HepG2 (cell line): ENCODE results near the gene PHTF2. TPM values are rescaled to one million over a fixed set of nuclear protein-coding genes. Genes with fewer than 3 reads are reported as not detected.
"Not testable (repeated sequence)": the region's sequence is repeated elsewhere in the genome, so short reads cannot be mapped to it uniquely, and the experiment has no call there.

Experiments
- ATAC-seq: fragments of 200-7000 bp; cut with Tn5 transposase; 3 replicates; pipeline ENCODE4 v1.9.1; 2020; ENCODE audit warnings: mild to moderate bottlenecking, moderate library complexity
- BruUV-seq: library from RNA; stranded (reverse); fragments of 400-500 nt; replicated peaks from 2 replicates; lab custom pipeline; 2021; lab: Mats Ljungman, UMichigan
- CTCF ChIA-PET: fragments of 300-600 bp; formaldehyde crosslinking; extraction: SDS; loops from one replicate; lab custom pipeline; 2021; ENCODE audit warnings: low total read pairs, inconsistent platforms, low intra/inter-chr PET ratio; lab: Yijun Ruan, JAX
- POLR2A ChIA-PET: fragments of 350-600 bp; sonication (Branson Sonifier 250); formaldehyde crosslinking; loops from one replicate; lab custom pipeline; 2020; ENCODE audit warnings: antibody characterized with exemption, inconsistent platforms; lab: Yijun Ruan, JAX
- DNase-seq: peaks from one replicate; pipeline ENCODE4 v3.0.0-alpha.2; 2015; ENCODE audit warnings: low spot score
- FAIRE-seq: peaks from 3 replicates; lab custom pipeline; 2011; peaks lifted over from hg19 to GRCh38; lab: Jason Lieb, UNC
- H2AFZ ChIP-seq: one replicate; pipeline ENCODE4 v1.6.1; 2011; ENCODE audit warnings: low read length, inconsistent platforms
- H3K27ac ChIP-seq: fragments of 300-600 bp; 3 replicates; pipeline ENCODE4 v1.8.0; 2011; ENCODE audit warnings: mixed run types, mild to moderate bottlenecking, mixed read lengths, low read length, inconsistent platforms; ENCODE audit not compliant: insufficient read depth; ENCODE audit errors: extremely low read length
- H3K27me3 ChIP-seq, 2 experiments: fragments of 200-600 bp in 1 of 2; 2 replicates in 1 of 2; 3 replicates in 1 of 2; pipeline versions ENCODE4 v1.6.0 to v1.8.0; 2011; ENCODE audit warnings: low read length in 2 of 2, mild to moderate bottlenecking in 2 of 2, moderate library complexity in 2 of 2, inconsistent platforms in 1 of 2; ENCODE audit not compliant: insufficient read depth in 2 of 2, control insufficient read depth in 1 of 2
- H3K36me3 ChIP-seq, 2 experiments: fragments of 200-600 bp in 1 of 2; replicated peaks in 1 of 2; 2 replicates in 1 of 2; 3 replicates in 1 of 2; pipeline versions ENCODE4 v1.5.1 to v1.8.0; 2011; ENCODE audit warnings: low read length in 2 of 2, inconsistent platforms in 1 of 2; ENCODE audit not compliant: insufficient read depth in 2 of 2, control insufficient read depth in 1 of 2
- H3K4me1 ChIP-seq: 2 replicates; pipeline ENCODE4 v1.5.1; 2012; ENCODE audit warnings: low read length, inconsistent platforms; ENCODE audit not compliant: insufficient read depth
- H3K4me2 ChIP-seq: 2 replicates; pipeline ENCODE4 v1.6.0; 2011; ENCODE audit warnings: low read depth, low read length, inconsistent platforms
- H3K4me3 ChIP-seq, 3 experiments: fragments of 200-600 bp in 1 of 3; sonication (generic), shearing (Covaris generic) in 1 of 3; replicated peaks in 1 of 3; 2 replicates each; pipeline ENCODE4 v1.5.1; 2011 to 2016; ENCODE audit warnings: low read length in 3 of 3, inconsistent platforms in 2 of 3, low read depth in 2 of 3, mild to moderate bottlenecking in 2 of 3, control low read depth in 1 of 3, mixed read lengths in 1 of 3; ENCODE audit not compliant: insufficient read depth in 1 of 3
- H3K79me2 ChIP-seq: one replicate; pipeline ENCODE4 v1.6.1; 2011; ENCODE audit warnings: low read length, inconsistent platforms; ENCODE audit not compliant: insufficient read depth
- H3K9ac ChIP-seq: 2 replicates; pipeline ENCODE4 v1.6.0; 2011; ENCODE audit warnings: mild to moderate bottlenecking, low read depth, low read length, inconsistent platforms; ENCODE audit not compliant: insufficient read depth
- H3K9me3 ChIP-seq: 2 replicates; pipeline ENCODE4 v1.5.1; 2012; ENCODE audit warnings: mild to moderate bottlenecking, low read length
- H4K20me1 ChIP-seq: 2 replicates; pipeline ENCODE4 v1.6.0; 2011; ENCODE audit warnings: inconsistent platforms, mild to moderate bottlenecking, low read length, moderate library complexity; ENCODE audit not compliant: insufficient read depth
- CBX1 ChIP-seq: IDR thresholded peaks from one replicate; pipeline ENCODE4 v1.6.1; 2016; ENCODE audit warnings: antibody characterized with exemption, low read depth
- ERF ChIP-seq: IDR thresholded peaks from 2 replicates; pipeline ENCODE4 v1.6.1; 2018; ENCODE audit warnings: missing biosample characterization, missing genetic modification reagents
- RFXAP ChIP-seq: sonication (generic); formaldehyde crosslinking; IDR thresholded peaks from 2 replicates; pipeline ENCODE4 v1.4.0; 2020; ENCODE audit warnings: missing genetic modification reagents, borderline replicate concordance
- THAP9 ChIP-seq: sonication (generic); formaldehyde crosslinking; IDR thresholded peaks from 2 replicates; pipeline ENCODE4; 2020; ENCODE audit warnings: missing genetic modification reagents, mild to moderate bottlenecking, borderline replicate concordance
- ZNF562 ChIP-seq: sonication (generic); formaldehyde crosslinking; IDR thresholded peaks from 2 replicates; pipeline ENCODE4 v1.8.0; 2022; ENCODE audit warnings: missing genetic modification reagents, borderline replicate concordance
- ZNF703 ChIP-seq: sonication (generic); formaldehyde crosslinking; IDR thresholded peaks from 2 replicates; pipeline ENCODE4 v1.5.1; 2020; ENCODE audit warnings: missing genetic modification reagents, mild to moderate bottlenecking, moderate library complexity, borderline replicate concordance
- ZNF724P ChIP-seq: sonication (generic); formaldehyde crosslinking; IDR thresholded peaks from 2 replicates; pipeline ENCODE4 v1.8.0; 2022; ENCODE audit warnings: missing genetic modification reagents, borderline replicate concordance
- ZNF737 ChIP-seq: sonication (generic); formaldehyde crosslinking; IDR thresholded peaks from 2 replicates; pipeline ENCODE4 v1.5.0; 2020; ENCODE audit warnings: missing genetic modification reagents, mild to moderate bottlenecking, borderline replicate concordance
- ZNF746 ChIP-seq: sonication (generic); formaldehyde crosslinking; IDR thresholded peaks from 2 replicates; pipeline ENCODE4 v1.8.0; 2022; ENCODE audit warnings: mild to moderate bottlenecking, missing genetic modification reagents
- WGBS: methylation state at CpG from one replicate; pipeline ENCODE4 v1.1.6; 2017; ENCODE audit warnings: low lambda C conversion rate; 5-methylcytosine and 5-hydroxymethylcytosine counted together
- in situ Hi-C: cut with HindIII; loops from 2 replicates; pipeline ENCODE4 v1.10.0; 2017; ENCODE audit warnings: low pct_unique_long_range_greater_than_20kb; ENCODE audit not compliant: extremely low pct_ligation_motif_present
- intact Hi-C: fragments of 100-400 bp; cut with micrococcal nuclease; formaldehyde crosslinking; loops from one replicate; pipeline ENCODE4 v1.10.0; 2022; ENCODE audit not compliant: unreplicated experiment
- polyA plus RNA-seq, 8 experiments: library from polyadenylated mRNA; depleted of rRNA in 3 of 8; stranded (reverse) in 7 of 8; unstranded in 1 of 8; fragments of >200 nt; fragmentation: Illumina TruSeq in 4 of 8; extraction: Trizol in 4 of 8; gene quantifications; 2 replicates each; pipeline versions ENCODE4 v1.2.1 to v1.2.3, GENCODE V29; 2011 to 2016; ENCODE audit warnings: low read depth in 4 of 8, missing spikeins in 1 of 8, mixed read lengths in 1 of 8; ENCODE audit not compliant: insufficient read depth in 1 of 8
- total RNA-seq, 5 experiments: library from RNA; depleted of rRNA; stranded (reverse); fragments of >200 nt; fragmentation: Illumina TruSeq; extraction: Trizol; gene quantifications; 2 replicates each; pipeline ENCODE4 v1.2.3, GENCODE V29; 2016; ENCODE audit warnings: low read depth in 1 of 5

Gene PHTF2
- total and polyA plus RNA-seq, 2 of the 13 experiments (the other 11 are each of a cell fraction or from before 2014, with no cell fraction given): 7.4 to 10.2 TPM

- no peak for FAIRE-seq
- Histone ChIP-seq H2AFZ (no peak overlapping the region), H3K36me3 (no peaks in the 10 kb centered on the region), H3K4me1 (peaks cover 11% of the 10 kb centered on the region), H3K9ac (no peak overlapping the region), H3K9me3 (no peaks in the 10 kb centered on the region), H4K20me1 (no peaks in the 10 kb centered on the region), H3K4me3 (no peak overlapping the region), H3K27me3 (no peaks in the 10 kb centered on the region), H3K79me2 (no peaks in the 10 kb centered on the region), H3K27ac (no peak overlapping the region), H3K4me2 (no peak overlapping the region)
- ChIA-PET CTCF (no interaction called here), POLR2A (no interaction called here)
- ATAC-seq: no peak
- 95% methylated on average over 1 of the region's 1 CpG for WGBS
- in situ Hi-C loops (no loop called here), intact Hi-C loops (no loop called here)
- DNase-seq: no peak
- BruUV-seq: no TSS peak
- TF ChIP-seq ZNF562 (no peak), ZNF703 (CRISPR knock-in tag) (no peak), ZNF737 (CRISPR knock-in tag) (no peak), RFXAP (CRISPR knock-in tag) (no peak), ZNF724P (CRISPR knock-in tag) (no peak), CBX1 (no peak), ERF (CRISPR knock-in tag) (no peak), THAP9 (CRISPR knock-in tag) (no peak), ZNF746 (no peak)
Observed at GRCh38 chr7:77833136-77833535, 34.6 kb downstream of the PHTF2 start.

- H3K9ac ChIP-seq, FAIRE-seq, intact Hi-C loops, CTCF ChIA-PET, H3K27me3 ChIP-seq, BruUV-seq, H3K9me3 ChIP-seq, ATAC-seq, H3K4me2 ChIP-seq, H4K20me1 ChIP-seq, H3K27ac ChIP-seq, H3K36me3 ChIP-seq, in situ Hi-C loops, H3K79me2 ChIP-seq, H2AFZ ChIP-seq, POLR2A ChIA-PET, H3K4me3 ChIP-seq, DNase-seq: not testable (repeated sequence)
- WGBS: 100% methylated on average over 2 of the region's 2 CpGs
- peaks cover 11% of the 10 kb centered on the region for H3K4me1 ChIP-seq
Observed at GRCh38 chr7:77836425-77836824, 37.9 kb downstream of the PHTF2 start.
